A549 (cell line): ENCODE results near the gene UQCC2. TPM values are rescaled to one million over a fixed set of nuclear protein-coding genes. Genes with fewer than 3 reads are reported as not detected.
A peak's percentile ranks its signal among the peaks of the same experiment; 100 is the strongest.

Experiments
- ATAC-seq, 2 experiments: fragments of 200-7000 bp in 1 of 2; fragments of >200 bp in 1 of 2; cut with Nextera tagmentation in 1 of 2; cut with Tn5 transposase in 1 of 2; 3 replicates each; pipeline versions ENCODE4 v1.8.0 to v1.9.1; 2018 to 2020; ENCODE audit warnings: mild to moderate bottlenecking in 1 of 2, moderate library complexity in 1 of 2
- CTCF ChIA-PET: fragments of 300-600 bp; sonication (Branson Sonifier 250); formaldehyde crosslinking; extraction: SDS; loops from one replicate; lab custom pipeline; 2021; ENCODE audit warnings: antibody characterized with exemption, inconsistent platforms; lab: Yijun Ruan, JAX
- POLR2A ChIA-PET: fragments of 350-600 bp; formaldehyde crosslinking; extraction: SDS; loops from one replicate; lab custom pipeline; 2021; ENCODE audit warnings: antibody characterized with exemption, inconsistent platforms; lab: Yijun Ruan, JAX
- DNase-seq, 2 experiments: peaks; one replicate each; pipeline versions ENCODE4 v3.0.0 to v3.0.0-alpha.2; 2011 to 2016; ENCODE audit warnings: low read depth in 1 of 2, low spot score in 1 of 2
- FAIRE-seq: peaks from 2 replicates; lab custom pipeline; 2011; peaks lifted over from hg19 to GRCh38; lab: Jason Lieb, UNC
- H3K27ac ChIP-seq, 2 experiments: fragments of >200 bp; sonication (Bioruptor Twin); formaldehyde crosslinking; 3 replicates each; pipeline ENCODE4 v1.5.1; 2016 to 2017
- H3K4me1 ChIP-seq: fragments of >200 bp; sonication (Bioruptor Twin); formaldehyde crosslinking; 3 replicates; pipeline ENCODE4 v1.6.1; 2016
- H3K4me2 ChIP-seq: fragments of >200 bp; sonication (Bioruptor Twin); formaldehyde crosslinking; 3 replicates; pipeline ENCODE4 v1.6.1; 2016
- H3K4me3 ChIP-seq: fragments of >200 bp; sonication (Bioruptor Twin); formaldehyde crosslinking; 3 replicates; pipeline ENCODE4 v1.5.1; 2016
- H3K9me3 ChIP-seq: fragments of >200 bp; sonication (Bioruptor Twin); formaldehyde crosslinking; 3 replicates; pipeline ENCODE4 v1.6.1; 2016
- BHLHE40 ChIP-seq: IDR thresholded peaks from 2 replicates; pipeline ENCODE4 v1.6.1; 2012; ENCODE audit warnings: low read depth, low read length, inconsistent platforms
- CBX2 ChIP-seq: fragments of 200-600 bp; sonication (generic); IDR thresholded peaks from 2 replicates; pipeline ENCODE4 v1.6.1; 2016; ENCODE audit warnings: low read depth, mild to moderate bottlenecking, borderline replicate concordance
- CBX8 ChIP-seq: fragments of 200-600 bp; sonication (generic); IDR thresholded peaks from 2 replicates; pipeline ENCODE4 v1.6.1; 2016
- CEBPB ChIP-seq, 2 experiments: fragments of >200 bp in 1 of 2; sonication (Bioruptor Twin) in 1 of 2; formaldehyde crosslinking in 1 of 2; IDR thresholded peaks; 2 replicates each; pipeline ENCODE4 v1.6.1; 2012 to 2016
- CHD2 ChIP-seq: fragments of 150-350 bp; IDR thresholded peaks from 2 replicates; pipeline ENCODE4 v1.6.1; 2014; ENCODE audit warnings: low read length; ENCODE audit not compliant: partially characterized antibody
- EHF ChIP-seq: fragments of 250-450 bp; sonication (Bioruptor Pico); IDR thresholded peaks from 2 replicates; pipeline ENCODE4 v1.5.0; 2020; ENCODE audit warnings: mild to moderate bottlenecking
- EP300 ChIP-seq, 2 experiments: fragments of >200 bp; sonication (Bioruptor Twin); formaldehyde crosslinking; IDR thresholded peaks; 2 replicates in 1 of 2; 3 replicates in 1 of 2; pipeline ENCODE4 v1.6.1; 2016 to 2017
- FOSB ChIP-seq: fragments of 250-450 bp; sonication (Bioruptor Pico); IDR thresholded peaks from 2 replicates; pipeline ENCODE4 v1.5.0; 2020; ENCODE audit warnings: mild to moderate bottlenecking, moderate library complexity
- FOXS1 ChIP-seq: fragments of 250-450 bp; sonication (Bioruptor Pico); IDR thresholded peaks from 2 replicates; pipeline ENCODE4 v1.5.0; 2020; ENCODE audit warnings: mild to moderate bottlenecking, moderate library complexity
- HDAC2 ChIP-seq: fragments of 200-600 bp; sonication (generic); IDR thresholded peaks from 2 replicates; pipeline ENCODE4 v1.6.1; 2016
- HOXB13 ChIP-seq: fragments of 250-450 bp; sonication (Bioruptor Pico); IDR thresholded peaks from 2 replicates; pipeline ENCODE4 v1.5.0; 2020; ENCODE audit warnings: low read depth, mild to moderate bottlenecking, moderate library complexity
- KDM1A ChIP-seq: fragments of 200-600 bp; sonication (generic); IDR thresholded peaks from 2 replicates; pipeline ENCODE4 v1.6.1; 2016; ENCODE audit warnings: low read depth, mild to moderate bottlenecking
- MAFK ChIP-seq: fragments of 450-650 bp; IDR thresholded peaks from 2 replicates; pipeline ENCODE4 v1.6.1; 2014; ENCODE audit not compliant: partially characterized antibody
- MAZ ChIP-seq: fragments of 150-350 bp; IDR thresholded peaks from 2 replicates; pipeline ENCODE4 v1.6.1; 2014; ENCODE audit warnings: antibody characterized with exemption, low read depth, low read length, borderline replicate concordance
- MYC ChIP-seq: IDR thresholded peaks from 2 replicates; pipeline ENCODE4 v1.6.1; 2012; ENCODE audit warnings: mild to moderate bottlenecking, inconsistent platforms, low read length, improper control_type of control experiment, borderline replicate concordance
- NFE2L2 ChIP-seq: fragments of 150-350 bp; conservative IDR thresholded peaks from 2 replicates; pipeline ENCODE4 v1.6.1; 2014; ENCODE audit warnings: low read length
- NR3C1 ChIP-seq: fragments of >200 bp; sonication (Bioruptor Twin); formaldehyde crosslinking; IDR thresholded peaks from 3 replicates; pipeline ENCODE4 v1.6.1; 2017
- PHF8 ChIP-seq: fragments of 200-600 bp; sonication (generic); IDR thresholded peaks from 2 replicates; pipeline ENCODE4 v1.6.1; 2016; ENCODE audit warnings: low read depth, mild to moderate bottlenecking, antibody characterized with exemption, moderate library complexity, borderline replicate concordance
- RARB ChIP-seq: fragments of 250-450 bp; sonication (Bioruptor Pico); IDR thresholded peaks from 2 replicates; pipeline ENCODE4 v1.8.0; 2021; ENCODE audit warnings: mild to moderate bottlenecking, moderate library complexity
- RCOR1 ChIP-seq: fragments of 150-350 bp; IDR thresholded peaks from 2 replicates; pipeline ENCODE4 v1.6.1; 2014; ENCODE audit warnings: antibody characterized with exemption, low read length, low read depth
- RNF2 ChIP-seq: fragments of 200-600 bp; sonication (generic); IDR thresholded peaks from 2 replicates; pipeline ENCODE4 v1.6.1; 2016; ENCODE audit warnings: low read depth, mild to moderate bottlenecking, antibody characterized with exemption, moderate library complexity, borderline replicate concordance
- SMC3 ChIP-seq: fragments of >200 bp; sonication (Bioruptor Twin); formaldehyde crosslinking; IDR thresholded peaks from 3 replicates; pipeline ENCODE4 v1.6.1; 2018; ENCODE audit warnings: inconsistent platforms
- TFCP2L1 ChIP-seq: fragments of 250-450 bp; sonication (Bioruptor Pico); IDR thresholded peaks from 2 replicates; pipeline ENCODE4 v1.5.0; 2021; ENCODE audit warnings: mild to moderate bottlenecking
- ZC3H11A ChIP-seq: fragments of 450-650 bp; IDR thresholded peaks from 2 replicates; pipeline ENCODE4 v1.6.1; 2014; ENCODE audit warnings: antibody characterized with exemption, mild to moderate bottlenecking
- ZFP36 ChIP-seq: fragments of 450-650 bp; IDR thresholded peaks from 2 replicates; pipeline ENCODE4 v1.6.1; 2014; ENCODE audit warnings: borderline replicate concordance; ENCODE audit not compliant: partially characterized antibody
- WGBS: methylation state at CpG from one replicate; pipeline ENCODE4 v1.1.6; 2017; ENCODE audit errors: missing lambda C conversion rate; 5-methylcytosine and 5-hydroxymethylcytosine counted together
- polyA plus RNA-seq, 4 experiments: library from polyadenylated mRNA; depleted of rRNA in 3 of 4; stranded (reverse); fragments of >200 nt; fragmentation: RNase III in 1 of 4; extraction: RNeasy Plus Mini Kit Qiagen cat#74134 plus additional on column Dnase treatment in 1 of 4; gene quantifications; 2 replicates in 3 of 4; 3 replicates in 1 of 4; pipeline ENCODE4 v1.2.3, GENCODE V29; 2011 to 2017
- TF ChIP-seq, protein P1 (sequence below): IDR thresholded peaks from 2 replicates; pipeline ENCODE4 v1.6.1; 2012
- TF ChIP-seq, protein P2 (sequence below): fragments of >200 bp; sonication (Bioruptor Twin); formaldehyde crosslinking; IDR thresholded peaks from 3 replicates; pipeline ENCODE4 v1.6.1; 2016
- TF ChIP-seq, protein P3 (sequence below): fragments of >200 bp; sonication (Bioruptor Twin); formaldehyde crosslinking; IDR thresholded peaks from 3 replicates; pipeline ENCODE4 v1.5.1; 2016

Gene UQCC2
- polyA plus RNA-seq, 2 of the 4 experiments (the other 2 are of a cell fraction), result 65.5 to 82.0 TPM

DNA sequence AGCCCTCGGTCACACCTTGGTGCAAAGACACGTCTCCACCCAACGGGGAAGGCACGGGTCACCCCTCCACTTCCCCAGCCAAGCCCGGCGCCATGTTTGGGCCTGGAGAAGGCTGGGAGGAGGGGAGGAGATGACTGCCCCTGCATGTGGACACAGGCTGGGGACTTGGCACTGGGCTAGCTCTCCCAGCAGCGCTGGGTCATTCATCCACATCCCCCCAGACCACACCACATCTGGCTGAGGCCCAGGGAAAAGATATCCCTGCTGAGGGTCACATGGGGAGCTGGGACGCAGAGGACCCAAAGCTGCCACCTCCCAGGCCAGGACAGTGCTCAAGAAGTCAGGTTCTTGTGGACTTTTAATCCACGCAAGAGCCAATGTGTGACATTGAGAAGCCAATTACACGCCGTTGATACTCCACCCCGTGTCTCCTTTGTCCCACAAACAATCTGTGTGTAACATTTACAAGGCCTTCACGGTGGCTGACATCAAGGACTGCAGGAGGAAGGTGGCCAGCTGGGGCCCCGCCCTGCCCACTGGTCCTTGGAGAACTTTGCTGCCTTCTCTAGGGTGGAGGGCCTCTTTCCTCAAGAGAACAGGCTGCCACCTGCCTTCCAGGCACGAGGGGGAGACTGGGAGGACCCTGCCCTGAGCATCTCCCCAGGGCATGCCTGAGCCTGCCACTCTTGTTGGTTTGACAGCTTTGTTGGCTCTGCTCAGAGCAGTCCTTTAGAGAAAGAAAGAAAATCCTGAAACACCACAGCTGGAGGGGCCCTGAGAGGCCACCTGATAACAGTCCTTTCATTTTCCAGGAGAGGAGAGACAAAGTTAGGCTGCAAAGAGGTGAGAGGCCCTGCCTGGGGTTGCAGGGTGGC lies 40.5 kb upstream of the UQCC2 start:
- H3K4me2 ChIP-seq, result no peak overlapping the region
- CTCF ChIA-PET, result interaction anchor here (0.6 to 3.3 kb wide), 6 partner anchors 9 to 374 kb away, joined by 3 to 10 read pairs (median 4); partner anchors contain the start of gene UQCC2
- TF ChIP-seq CHD2, result no peak
- TF ChIP-seq MYC, result no peak
- TF ChIP-seq ZFP36, result no peak
- TF ChIP-seq RCOR1, result no peak
- TF ChIP-seq RNF2, result no peak
- no peak for TF ChIP-seq EP300 (IDR thresholded peaks at IDR 0.05)
- no peak for TF ChIP-seq NR3C1
- TF ChIP-seq MAZ, result no peak
- TF ChIP-seq KDM1A, result no peak
- no peak for TF ChIP-seq TFCP2L1
- TF ChIP-seq CBX8, result no peak
- no peak for TF ChIP-seq RARB (CRISPR knock-in tag)
- no peak for TF ChIP-seq NFE2L2
- TF ChIP-seq HOXB13, result no peak
- TF ChIP-seq EHF (CRISPR knock-in tag), result no peak
- peaks cover under 1% of the 10 kb centered on the region; the same call in 1 of the 3 replicates for H3K4me1 ChIP-seq
- WGBS, result 81% methylated on average over 12 of the region's 15 CpGs
- H3K27ac ChIP-seq, result peak overlapping the region in 1 of 2 experiments; percentile 19; a peak in 2 of 6 replicates
- DNase-seq, result no peak
- H3K9me3 ChIP-seq, result no peaks in the 10 kb centered on the region
- ATAC-seq, result no peak
- POLR2A ChIA-PET, result no interaction called here
- FAIRE-seq, result no peak
- H3K4me3 ChIP-seq, result no peak overlapping the region

DNA sequence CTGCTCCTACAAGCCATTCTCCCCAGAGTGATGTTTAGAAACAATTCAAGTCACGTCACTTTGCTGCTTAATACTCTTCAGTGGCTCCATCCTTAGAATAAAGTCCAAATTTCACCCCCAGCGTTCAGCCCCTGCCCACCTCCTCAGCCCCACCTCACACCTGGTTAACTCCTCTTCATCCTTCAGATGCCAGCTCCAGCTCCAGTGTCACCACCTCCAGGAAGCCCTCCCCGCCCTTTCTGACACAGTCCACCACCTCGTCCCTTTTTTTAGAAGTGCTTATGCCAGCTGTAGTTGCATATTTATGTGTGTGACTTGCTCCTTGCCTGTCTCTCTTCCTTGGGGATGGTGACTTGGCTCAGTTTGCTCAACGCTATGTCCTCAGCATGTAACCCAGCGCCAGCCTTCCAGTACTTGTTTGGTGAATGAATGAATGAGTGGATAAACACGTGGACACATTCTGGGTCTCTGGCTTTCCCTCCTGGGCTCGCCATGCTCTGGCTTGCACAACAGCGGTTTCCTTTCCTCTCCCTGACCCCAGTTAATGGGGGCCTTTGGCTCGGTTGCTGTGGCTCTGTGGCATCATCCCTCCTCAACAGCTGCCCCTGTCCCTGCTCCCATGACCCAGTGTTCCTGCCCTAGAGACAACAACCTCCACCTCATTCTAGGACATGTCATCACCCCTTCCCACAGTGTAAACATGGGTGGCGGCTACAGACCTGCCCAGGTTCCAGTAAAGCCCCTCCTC lies 38.9 kb upstream of the UQCC2 start:
- ChIA-PET CTCF (interaction anchor here (0.8 to 3.3 kb wide), 4 partner anchors 7 to 39 kb away, joined by 3 to 10 read pairs (median 6); partner anchors contain the start of gene UQCC2), POLR2A (no interaction called here)
- H3K4me3 ChIP-seq, result no peak overlapping the region
- ATAC-seq (no peak), DNase-seq (no peak), FAIRE-seq (no peak)
- no peak for TF ChIP-seq CBX2
- TF ChIP-seq ZFP36, result peak; percentile 41
- H3K9me3 ChIP-seq, result no peaks in the 10 kb centered on the region
- peak overlapping the region in 1 of 2 experiments; percentile 17; a peak in 1 of 6 replicates for H3K27ac ChIP-seq
- H3K4me1 ChIP-seq, result peaks cover 17% of the 10 kb centered on the region
- no peak overlapping the region for H3K4me2 ChIP-seq
- 59% methylated on average over 10 of the region's 11 CpGs for WGBS

DNA sequence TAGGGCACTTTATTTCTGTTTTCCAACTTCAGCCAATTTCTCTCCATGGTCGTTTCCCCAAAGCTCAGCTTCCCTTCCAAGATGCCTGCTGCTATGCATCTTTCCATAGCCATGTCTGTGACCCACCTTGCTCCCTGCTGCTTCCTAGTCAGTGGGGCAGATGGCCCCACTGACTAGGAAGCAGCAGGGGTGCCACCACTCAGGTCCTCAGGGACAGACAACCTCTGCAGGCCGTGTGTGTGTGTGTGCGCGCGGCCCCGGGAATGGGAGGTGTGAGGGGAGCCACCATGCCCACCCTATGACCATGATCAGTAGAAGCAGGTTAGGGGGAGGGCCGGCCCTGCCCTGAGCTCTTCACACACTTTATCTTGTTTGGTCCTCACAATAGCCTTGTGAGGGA lies 37.9 kb upstream of the UQCC2 start:
- DNase-seq (no peak), ATAC-seq (no peak)
- TF ChIP-seq, protein P1, sequence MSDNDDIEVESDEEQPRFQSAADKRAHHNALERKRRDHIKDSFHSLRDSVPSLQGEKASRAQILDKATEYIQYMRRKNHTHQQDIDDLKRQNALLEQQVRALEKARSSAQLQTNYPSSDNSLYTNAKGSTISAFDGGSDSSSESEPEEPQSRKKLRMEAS, result no peak
- TF ChIP-seq TFCP2L1 (no peak), RARB (CRISPR knock-in tag) (no peak), MAFK (no peak), RNF2 (no peak), MYC (no peak), HDAC2 (no peak), SMC3 (no peak), ZC3H11A (no peak), ZFP36 (no peak), BHLHE40 (no peak), CBX8 (no peak), PHF8 (no peak), FOSB (CRISPR knock-in tag) (no peak), NR3C1 (no peak), CEBPB (IDR thresholded peaks at IDR 0.05) (no peak), FOXS1 (CRISPR knock-in tag) (no peak)
- TF ChIP-seq, protein P2, sequence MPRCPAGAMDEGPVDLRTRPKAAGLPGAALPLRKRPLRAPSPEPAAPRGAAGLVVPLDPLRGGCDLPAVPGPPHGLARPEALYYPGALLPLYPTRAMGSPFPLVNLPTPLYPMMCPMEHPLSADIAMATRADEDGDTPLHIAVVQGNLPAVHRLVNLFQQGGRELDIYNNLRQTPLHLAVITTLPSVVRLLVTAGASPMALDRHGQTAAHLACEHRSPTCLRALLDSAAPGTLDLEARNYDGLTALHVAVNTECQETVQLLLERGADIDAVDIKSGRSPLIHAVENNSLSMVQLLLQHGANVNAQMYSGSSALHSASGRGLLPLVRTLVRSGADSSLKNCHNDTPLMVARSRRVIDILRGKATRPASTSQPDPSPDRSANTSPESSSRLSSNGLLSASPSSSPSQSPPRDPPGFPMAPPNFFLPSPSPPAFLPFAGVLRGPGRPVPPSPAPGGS, result no peak
- TF ChIP-seq, protein P3, sequence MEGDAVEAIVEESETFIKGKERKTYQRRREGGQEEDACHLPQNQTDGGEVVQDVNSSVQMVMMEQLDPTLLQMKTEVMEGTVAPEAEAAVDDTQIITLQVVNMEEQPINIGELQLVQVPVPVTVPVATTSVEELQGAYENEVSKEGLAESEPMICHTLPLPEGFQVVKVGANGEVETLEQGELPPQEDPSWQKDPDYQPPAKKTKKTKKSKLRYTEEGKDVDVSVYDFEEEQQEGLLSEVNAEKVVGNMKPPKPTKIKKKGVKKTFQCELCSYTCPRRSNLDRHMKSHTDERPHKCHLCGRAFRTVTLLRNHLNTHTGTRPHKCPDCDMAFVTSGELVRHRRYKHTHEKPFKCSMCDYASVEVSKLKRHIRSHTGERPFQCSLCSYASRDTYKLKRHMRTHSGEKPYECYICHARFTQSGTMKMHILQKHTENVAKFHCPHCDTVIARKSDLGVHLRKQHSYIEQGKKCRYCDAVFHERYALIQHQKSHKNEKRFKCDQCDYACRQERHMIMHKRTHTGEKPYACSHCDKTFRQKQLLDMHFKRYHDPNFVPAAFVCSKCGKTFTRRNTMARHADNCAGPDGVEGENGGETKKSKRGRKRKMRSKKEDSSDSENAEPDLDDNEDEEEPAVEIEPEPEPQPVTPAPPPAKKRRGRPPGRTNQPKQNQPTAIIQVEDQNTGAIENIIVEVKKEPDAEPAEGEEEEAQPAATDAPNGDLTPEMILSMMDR, result no peak
- TF ChIP-seq, all 56 proteins: peak for 0
- no peak overlapping the region; a peak in 1 of 6 replicates for H3K27ac ChIP-seq
- no peak overlapping the region for H3K4me2 ChIP-seq
- H3K4me3 ChIP-seq, result no peak overlapping the region
- H3K9me3 ChIP-seq, result no peaks in the 10 kb centered on the region
- ChIA-PET POLR2A (no interaction called here), CTCF (interaction anchor here (0.8 to 3.3 kb wide), 4 partner anchors 12 to 38 kb away, joined by 3 to 10 read pairs (median 6); partner anchors contain the start of gene UQCC2)
- H3K4me1 ChIP-seq, result peaks cover 27% of the 10 kb centered on the region
- no peak for FAIRE-seq
- WGBS, result 69% methylated on average over 3 of the region's 7 CpGs
